ENCODE measurements around the gene PAK5.

Gene PAK5

GRCh38 chr20:9535449-9535848 lies 303.4 kb downstream of the PAK5 start:
- TF ChIP-seq CTCF (IDR thresholded peaks at IDR 0.05), result no peak
- no peak overlapping the region for H2AFZ ChIP-seq

GRCh38 chr20:9534025-9534424 lies 304.9 kb downstream of the PAK5 start:
- Histone ChIP-seq H3K79me2 (no peaks in the 10 kb centered on the region), H2AFZ (no peak overlapping the region), H3K9ac (no peak overlapping the region), H3K9me3 (ENCODE audit: control insufficient read depth, low read length) (no peaks in the 10 kb centered on the region), H3K4me1 (no peaks in the 10 kb centered on the region), H3K27me3 (ENCODE audit: control insufficient read depth, insufficient read depth, low read length) (no peaks in the 10 kb centered on the region), H3K36me3 (ENCODE audit: control insufficient read depth, insufficient read depth, low read length) (no peaks in the 10 kb centered on the region), H3K4me2 (ENCODE audit: low read length) (no peak overlapping the region), H3K27ac (no peak overlapping the region), H3K4me3 (ENCODE audit: low read depth, low read length) (no peak overlapping the region)
- TF ChIP-seq CTCF (IDR thresholded peaks at IDR 0.05), result no peak

More at GRCh38 chr20:9535449-9535848, 303.4 kb downstream of the PAK5 start:
- Histone ChIP-seq H3K9me3 (ENCODE audit: control insufficient read depth, low read length) (no peaks in the 10 kb centered on the region), H3K9ac (no peak overlapping the region), H3K4me1 (no peaks in the 10 kb centered on the region), H3K79me2 (no peaks in the 10 kb centered on the region), H3K4me2 (ENCODE audit: low read length) (no peak overlapping the region), H3K27ac (no peak overlapping the region), H3K36me3 (ENCODE audit: control insufficient read depth, insufficient read depth, low read length) (no peaks in the 10 kb centered on the region), H3K4me3 (ENCODE audit: low read depth, low read length) (no peak overlapping the region), H3K27me3 (ENCODE audit: control insufficient read depth, insufficient read depth, low read length) (no peaks in the 10 kb centered on the region)

GRCh38 chr20:9532069-9532838 lies 306.6 kb downstream of the PAK5 start:
- no peak overlapping the region for H2AFZ ChIP-seq
- H3K27me3 ChIP-seq (ENCODE audit: control insufficient read depth, insufficient read depth, low read length), result no peaks in the 10 kb centered on the region
- no peaks in the 10 kb centered on the region for H3K4me1 ChIP-seq
- H3K4me2 ChIP-seq (ENCODE audit: low read length), result no peak overlapping the region
- H3K9ac ChIP-seq, result no peak overlapping the region
- H3K27ac ChIP-seq, result no peak overlapping the region
- H3K4me3 ChIP-seq (ENCODE audit: low read depth, low read length), result no peak overlapping the region
- no peaks in the 10 kb centered on the region for H3K9me3 ChIP-seq (ENCODE audit: control insufficient read depth, low read length)
- H3K79me2 ChIP-seq, result no peaks in the 10 kb centered on the region
- H3K36me3 ChIP-seq (ENCODE audit: control insufficient read depth, insufficient read depth, low read length), result no peaks in the 10 kb centered on the region
- TF ChIP-seq CTCF (IDR thresholded peaks at IDR 0.05), result no peak

- H3K4me3 ChIP-seq (ENCODE audit: low read depth, low read length), result no peak overlapping the region
- H3K4me2 ChIP-seq (ENCODE audit: low read length), result no peak overlapping the region
- no peak for TF ChIP-seq CTCF (IDR thresholded peaks at IDR 0.05)
- H3K9me3 ChIP-seq (ENCODE audit: control insufficient read depth, low read length), result no peaks in the 10 kb centered on the region
- no peaks in the 10 kb centered on the region for H3K27me3 ChIP-seq (ENCODE audit: control insufficient read depth, insufficient read depth, low read length)
- no peaks in the 10 kb centered on the region for H3K4me1 ChIP-seq
- H3K79me2 ChIP-seq, result no peaks in the 10 kb centered on the region
- H3K36me3 ChIP-seq (ENCODE audit: control insufficient read depth, insufficient read depth, low read length), result no peaks in the 10 kb centered on the region
- H2AFZ ChIP-seq, result no peak overlapping the region
- no peak overlapping the region for H3K27ac ChIP-seq
- H3K9ac ChIP-seq, result no peak overlapping the region
These were observed 307.3 kb downstream of the PAK5 start for GRCh38 chr20:9531581-9531980.

GRCh38 chr20:9523636-9524035 lies 315.2 kb downstream of the PAK5 start:
- Histone ChIP-seq H3K4me1 (no peaks in the 10 kb centered on the region), H3K4me3 (ENCODE audit: low read depth, low read length) (no peak overlapping the region), H3K4me2 (ENCODE audit: low read length) (no peak overlapping the region), H3K79me2 (no peaks in the 10 kb centered on the region), H3K27ac (no peak overlapping the region), H3K27me3 (ENCODE audit: control insufficient read depth, insufficient read depth, low read length) (no peaks in the 10 kb centered on the region), H3K36me3 (ENCODE audit: control insufficient read depth, insufficient read depth, low read length) (no peaks in the 10 kb centered on the region), H3K9ac (no peak overlapping the region), H2AFZ (no peak overlapping the region), H3K9me3 (ENCODE audit: control insufficient read depth, low read length) (no peaks in the 10 kb centered on the region)
- TF ChIP-seq CTCF (IDR thresholded peaks at IDR 0.05), result no peak
